K562 (cell line): Measurements from ENCODE around the gene ATG10. TPM values are rescaled to one million over a fixed set of nuclear protein-coding genes. Genes with fewer than 3 reads are reported as not detected.

Source experiments
- ARID3A ChIP-seq: IDR thresholded peaks from 2 replicates; pipeline ENCODE4 v1.6.1; 2012; ENCODE audit warnings: low read depth, low read length, improper control_type of control experiment, borderline replicate concordance
- EP400 ChIP-seq: fragments of 450-650 bp; IDR thresholded peaks from 2 replicates; pipeline ENCODE4 v1.6.1; 2017; ENCODE audit warnings: antibody characterized with exemption, mild to moderate bottlenecking, moderate library complexity
- ETV5 ChIP-seq: sonication (generic); formaldehyde crosslinking; IDR thresholded peaks from 2 replicates; pipeline ENCODE4 v1.4.0; 2020; ENCODE audit warnings: low read depth, mild to moderate bottlenecking, missing genetic modification reagents
- LCOR ChIP-seq: sonication (generic); formaldehyde crosslinking; IDR thresholded peaks from 2 replicates; pipeline ENCODE4 v1.8.0; 2022; ENCODE audit warnings: mild to moderate bottlenecking, missing genetic modification reagents
- MNT ChIP-seq, 2 experiments: fragments of 450-650 bp; conservative IDR thresholded peaks; 2 replicates each; pipeline ENCODE4 v1.6.1; 2017; ENCODE audit warnings: mild to moderate bottlenecking in 2 of 2, moderate library complexity in 2 of 2
- PCBP2 ChIP-seq: fragments of 200-400 bp; formaldehyde crosslinking; IDR thresholded peaks from 2 replicates; pipeline ENCODE4 v1.6.1; 2018; ENCODE audit warnings: low read length, low read depth, mild to moderate bottlenecking, moderate library complexity; ENCODE audit not compliant: poor library complexity, severe bottlenecking
- PHB2 ChIP-seq: fragments of 450-650 bp; IDR thresholded peaks from 2 replicates; pipeline ENCODE4 v1.6.1; 2017; ENCODE audit warnings: low read depth
- polyA plus RNA-seq, 8 experiments: library from polyadenylated mRNA; depleted of rRNA in 4 of 8; stranded (reverse) in 5 of 8; unstranded in 3 of 8; fragments of >200 nt; fragmentation: Nextera tagmentation in 2 of 8; fragmentation: Illumina TruSeq in 1 of 8; extraction: Ambion mirVana in 2 of 8; extraction: Trizol in 1 of 8; gene quantifications; 2 replicates each; pipeline versions ENCODE4 v1.2.1 to v1.2.3, GENCODE V29; 2011 to 2014; ENCODE audit warnings: inconsistent platforms in 1 of 8, missing spikeins in 1 of 8
- total RNA-seq, 7 experiments: library from RNA; depleted of rRNA in 6 of 7; stranded (reverse); fragments of >200 nt in 6 of 7; fragmentation: Illumina TruSeq in 2 of 7; extraction: Trizol in 2 of 7; gene quantifications; 2 replicates each; pipeline versions ENCODE4 v1.2.1 to v1.2.3, GENCODE V29; 2011 to 2021; ENCODE audit warnings: low replicate concordance in 1 of 7
- TF ChIP-seq, protein P1 (sequence below): sonication (generic); formaldehyde crosslinking; IDR thresholded peaks from 2 replicates; pipeline ENCODE4 v1.9.0; 2022; ENCODE audit warnings: mild to moderate bottlenecking, missing genetic modification reagents
- TF ChIP-seq, protein P2 (sequence below): fragments of 450-650 bp; IDR thresholded peaks from 2 replicates; pipeline ENCODE4 v1.6.1; 2016; ENCODE audit warnings: mild to moderate bottlenecking, moderate library complexity

The ATG10 gene
- total and polyA plus RNA-seq, 9 of the 15 experiments (the other 6 are each of a cell fraction or from before 2014, with no cell fraction given), result 7.0 to 18.8 (median 14.6) TPM

GRCh38 chr5:81925009-81925408 is 46.8 kb upstream of the ATG10 start (continued):
- no peak for TF ChIP-seq ETV5 (CRISPR knock-in tag)
- TF ChIP-seq, protein P1, sequence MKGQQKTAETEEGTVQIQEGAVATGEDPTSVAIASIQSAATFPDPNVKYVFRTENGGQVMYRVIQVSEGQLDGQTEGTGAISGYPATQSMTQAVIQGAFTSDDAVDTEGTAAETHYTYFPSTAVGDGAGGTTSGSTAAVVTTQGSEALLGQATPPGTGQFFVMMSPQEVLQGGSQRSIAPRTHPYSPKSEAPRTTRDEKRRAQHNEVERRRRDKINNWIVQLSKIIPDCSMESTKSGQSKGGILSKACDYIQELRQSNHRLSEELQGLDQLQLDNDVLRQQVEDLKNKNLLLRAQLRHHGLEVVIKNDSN (CRISPR knock-in tag), result peak; percentile 52; the same call in 1 of the 2 replicates
- TF ChIP-seq PHB2, result no peak
- TF ChIP-seq ARID3A, result no peak
- 0 out of 2 replicates have a peak, but pooled peaks have one; percentile 36 for TF ChIP-seq EP400
- 0 out of 4 replicates have a peak, but pooled peaks of 1 of the 2 experiments have one; percentile 14 for TF ChIP-seq MNT (conservative IDR thresholded peaks at IDR 0.05)
- TF ChIP-seq, protein P2, sequence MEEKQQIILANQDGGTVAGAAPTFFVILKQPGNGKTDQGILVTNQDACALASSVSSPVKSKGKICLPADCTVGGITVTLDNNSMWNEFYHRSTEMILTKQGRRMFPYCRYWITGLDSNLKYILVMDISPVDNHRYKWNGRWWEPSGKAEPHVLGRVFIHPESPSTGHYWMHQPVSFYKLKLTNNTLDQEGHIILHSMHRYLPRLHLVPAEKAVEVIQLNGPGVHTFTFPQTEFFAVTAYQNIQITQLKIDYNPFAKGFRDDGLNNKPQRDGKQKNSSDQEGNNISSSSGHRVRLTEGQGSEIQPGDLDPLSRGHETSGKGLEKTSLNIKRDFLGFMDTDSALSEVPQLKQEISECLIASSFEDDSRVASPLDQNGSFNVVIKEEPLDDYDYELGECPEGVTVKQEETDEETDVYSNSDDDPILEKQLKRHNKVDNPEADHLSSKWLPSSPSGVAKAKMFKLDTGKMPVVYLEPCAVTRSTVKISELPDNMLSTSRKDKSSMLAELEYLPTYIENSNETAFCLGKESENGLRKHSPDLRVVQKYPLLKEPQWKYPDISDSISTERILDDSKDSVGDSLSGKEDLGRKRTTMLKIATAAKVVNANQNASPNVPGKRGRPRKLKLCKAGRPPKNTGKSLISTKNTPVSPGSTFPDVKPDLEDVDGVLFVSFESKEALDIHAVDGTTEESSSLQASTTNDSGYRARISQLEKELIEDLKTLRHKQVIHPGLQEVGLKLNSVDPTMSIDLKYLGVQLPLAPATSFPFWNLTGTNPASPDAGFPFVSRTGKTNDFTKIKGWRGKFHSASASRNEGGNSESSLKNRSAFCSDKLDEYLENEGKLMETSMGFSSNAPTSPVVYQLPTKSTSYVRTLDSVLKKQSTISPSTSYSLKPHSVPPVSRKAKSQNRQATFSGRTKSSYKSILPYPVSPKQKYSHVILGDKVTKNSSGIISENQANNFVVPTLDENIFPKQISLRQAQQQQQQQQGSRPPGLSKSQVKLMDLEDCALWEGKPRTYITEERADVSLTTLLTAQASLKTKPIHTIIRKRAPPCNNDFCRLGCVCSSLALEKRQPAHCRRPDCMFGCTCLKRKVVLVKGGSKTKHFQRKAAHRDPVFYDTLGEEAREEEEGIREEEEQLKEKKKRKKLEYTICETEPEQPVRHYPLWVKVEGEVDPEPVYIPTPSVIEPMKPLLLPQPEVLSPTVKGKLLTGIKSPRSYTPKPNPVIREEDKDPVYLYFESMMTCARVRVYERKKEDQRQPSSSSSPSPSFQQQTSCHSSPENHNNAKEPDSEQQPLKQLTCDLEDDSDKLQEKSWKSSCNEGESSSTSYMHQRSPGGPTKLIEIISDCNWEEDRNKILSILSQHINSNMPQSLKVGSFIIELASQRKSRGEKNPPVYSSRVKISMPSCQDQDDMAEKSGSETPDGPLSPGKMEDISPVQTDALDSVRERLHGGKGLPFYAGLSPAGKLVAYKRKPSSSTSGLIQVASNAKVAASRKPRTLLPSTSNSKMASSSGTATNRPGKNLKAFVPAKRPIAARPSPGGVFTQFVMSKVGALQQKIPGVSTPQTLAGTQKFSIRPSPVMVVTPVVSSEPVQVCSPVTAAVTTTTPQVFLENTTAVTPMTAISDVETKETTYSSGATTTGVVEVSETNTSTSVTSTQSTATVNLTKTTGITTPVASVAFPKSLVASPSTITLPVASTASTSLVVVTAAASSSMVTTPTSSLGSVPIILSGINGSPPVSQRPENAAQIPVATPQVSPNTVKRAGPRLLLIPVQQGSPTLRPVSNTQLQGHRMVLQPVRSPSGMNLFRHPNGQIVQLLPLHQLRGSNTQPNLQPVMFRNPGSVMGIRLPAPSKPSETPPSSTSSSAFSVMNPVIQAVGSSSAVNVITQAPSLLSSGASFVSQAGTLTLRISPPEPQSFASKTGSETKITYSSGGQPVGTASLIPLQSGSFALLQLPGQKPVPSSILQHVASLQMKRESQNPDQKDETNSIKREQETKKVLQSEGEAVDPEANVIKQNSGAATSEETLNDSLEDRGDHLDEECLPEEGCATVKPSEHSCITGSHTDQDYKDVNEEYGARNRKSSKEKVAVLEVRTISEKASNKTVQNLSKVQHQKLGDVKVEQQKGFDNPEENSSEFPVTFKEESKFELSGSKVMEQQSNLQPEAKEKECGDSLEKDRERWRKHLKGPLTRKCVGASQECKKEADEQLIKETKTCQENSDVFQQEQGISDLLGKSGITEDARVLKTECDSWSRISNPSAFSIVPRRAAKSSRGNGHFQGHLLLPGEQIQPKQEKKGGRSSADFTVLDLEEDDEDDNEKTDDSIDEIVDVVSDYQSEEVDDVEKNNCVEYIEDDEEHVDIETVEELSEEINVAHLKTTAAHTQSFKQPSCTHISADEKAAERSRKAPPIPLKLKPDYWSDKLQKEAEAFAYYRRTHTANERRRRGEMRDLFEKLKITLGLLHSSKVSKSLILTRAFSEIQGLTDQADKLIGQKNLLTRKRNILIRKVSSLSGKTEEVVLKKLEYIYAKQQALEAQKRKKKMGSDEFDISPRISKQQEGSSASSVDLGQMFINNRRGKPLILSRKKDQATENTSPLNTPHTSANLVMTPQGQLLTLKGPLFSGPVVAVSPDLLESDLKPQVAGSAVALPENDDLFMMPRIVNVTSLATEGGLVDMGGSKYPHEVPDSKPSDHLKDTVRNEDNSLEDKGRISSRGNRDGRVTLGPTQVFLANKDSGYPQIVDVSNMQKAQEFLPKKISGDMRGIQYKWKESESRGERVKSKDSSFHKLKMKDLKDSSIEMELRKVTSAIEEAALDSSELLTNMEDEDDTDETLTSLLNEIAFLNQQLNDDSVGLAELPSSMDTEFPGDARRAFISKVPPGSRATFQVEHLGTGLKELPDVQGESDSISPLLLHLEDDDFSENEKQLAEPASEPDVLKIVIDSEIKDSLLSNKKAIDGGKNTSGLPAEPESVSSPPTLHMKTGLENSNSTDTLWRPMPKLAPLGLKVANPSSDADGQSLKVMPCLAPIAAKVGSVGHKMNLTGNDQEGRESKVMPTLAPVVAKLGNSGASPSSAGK, result peak; percentile 53
- TF ChIP-seq LCOR (CRISPR knock-in tag), result no peak
- TF ChIP-seq PCBP2, result no peak
